K562 (cell line): ENCODE data around the gene CEBPE. TPM values are rescaled to one million over a fixed set of nuclear protein-coding genes. Genes with fewer than 3 reads are reported as not detected.

Experiments used
- CBX3 ChIP-seq, 2 experiments: IDR thresholded peaks; 1 replicate in 1 of 2; 2 replicates in 1 of 2; pipeline ENCODE4 v1.6.1; 2012; ENCODE audit warnings: inconsistent platforms in 2 of 2, low read length in 2 of 2, borderline replicate concordance in 1 of 2, control low read depth in 1 of 2
- ETV1 ChIP-seq: fragments of 450-650 bp; conservative IDR thresholded peaks from 2 replicates; pipeline ENCODE4 v1.6.1; 2016; ENCODE audit warnings: missing genetic modification characterization, control low read depth, low read depth, missing compliant biosample characterization
- FOXJ3 ChIP-seq: sonication (generic); formaldehyde crosslinking; IDR thresholded peaks from 2 replicates; pipeline ENCODE4 v1.4.0; 2020; ENCODE audit warnings: mild to moderate bottlenecking, missing genetic modification reagents
- HDAC3 ChIP-seq: fragments of 450-650 bp; IDR thresholded peaks from 2 replicates; pipeline ENCODE4 v1.6.1; 2018; ENCODE audit warnings: borderline replicate concordance, mild to moderate bottlenecking, moderate library complexity; ENCODE audit not compliant: partially characterized antibody
- HOXB6 ChIP-seq: fragments of 250-450 bp; sonication (Bioruptor Pico); IDR thresholded peaks from 2 replicates; pipeline ENCODE4 v1.5.1; 2022; ENCODE audit warnings: mild to moderate bottlenecking, borderline replicate concordance
- NFATC3 ChIP-seq: fragments of 450-650 bp; IDR thresholded peaks from 2 replicates; pipeline ENCODE4 v1.6.1; 2017; ENCODE audit warnings: mild to moderate bottlenecking
- NFIX ChIP-seq: fragments of 250-450 bp; sonication (Bioruptor Pico); IDR thresholded peaks from 2 replicates; pipeline ENCODE4 v1.4.0; 2020; ENCODE audit warnings: low read depth, mild to moderate bottlenecking, moderate library complexity
- SRSF9 ChIP-seq: fragments of 200-400 bp; formaldehyde crosslinking; IDR thresholded peaks from 2 replicates; pipeline ENCODE4 v1.6.1; 2017; ENCODE audit warnings: low read depth, low read length, borderline replicate concordance
- SUPT5H ChIP-seq: fragments of 450-650 bp; IDR thresholded peaks from 2 replicates; pipeline ENCODE4 v1.6.1; 2016
- TRIM28 ChIP-seq: fragments of 450-650 bp; IDR thresholded peaks from 2 replicates; pipeline ENCODE4 v1.6.1; 2017
- ZNF134 ChIP-seq: fragments of 250-450 bp; sonication (Bioruptor Pico); conservative IDR thresholded peaks from 2 replicates; pipeline ENCODE4 v1.4.0; 2020
- ZNF274 ChIP-seq: IDR thresholded peaks from 2 replicates; pipeline ENCODE4 v1.6.1; 2011; ENCODE audit warnings: low read depth, mild to moderate bottlenecking, low read length, moderate library complexity, borderline replicate concordance
- ZNF785 ChIP-seq: fragments of 250-450 bp; sonication (Bioruptor Pico); IDR thresholded peaks from 2 replicates; pipeline ENCODE4 v1.4.0; 2020; ENCODE audit warnings: mild to moderate bottlenecking
- polyA plus RNA-seq, 8 experiments: library from polyadenylated mRNA; depleted of rRNA in 4 of 8; stranded (reverse) in 5 of 8; unstranded in 3 of 8; fragments of >200 nt; fragmentation: Nextera tagmentation in 2 of 8; fragmentation: Illumina TruSeq in 1 of 8; extraction: Ambion mirVana in 2 of 8; extraction: Trizol in 1 of 8; gene quantifications; 2 replicates each; pipeline versions ENCODE4 v1.2.1 to v1.2.3, GENCODE V29; 2011 to 2014; ENCODE audit warnings: inconsistent platforms in 1 of 8, missing spikeins in 1 of 8
- total RNA-seq, 7 experiments: library from RNA; depleted of rRNA in 6 of 7; stranded (reverse); fragments of >200 nt in 6 of 7; fragmentation: Illumina TruSeq in 2 of 7; extraction: Trizol in 2 of 7; gene quantifications; 2 replicates each; pipeline versions ENCODE4 v1.2.1 to v1.2.3, GENCODE V29; 2011 to 2021; ENCODE audit warnings: low replicate concordance in 1 of 7
- TF ChIP-seq, protein P1 (sequence below): fragments of 200-800 bp; sonication (Bioruptor generic); IDR thresholded peaks from 2 replicates; pipeline ENCODE4 v1.6.1; 2017; ENCODE audit warnings: missing genetic modification characterization, missing compliant biosample characterization
- TF ChIP-seq, protein P2 (sequence below): fragments of 250-450 bp; sonication (Bioruptor Pico); IDR thresholded peaks from 2 replicates; pipeline ENCODE4 v1.8.0; 2022; ENCODE audit warnings: moderate library complexity, mild to moderate bottlenecking, inconsistent platforms
- TF ChIP-seq, protein P3 (sequence below): fragments of 450-650 bp; formaldehyde crosslinking; IDR thresholded peaks from 2 replicates; pipeline ENCODE4 v1.4.0; 2022; ENCODE audit warnings: missing genetic modification characterization
- TF ChIP-seq, protein P4 (sequence below): fragments of 450-650 bp; IDR thresholded peaks from one replicate; pipeline ENCODE4 v1.6.1; 2018; ENCODE audit warnings: mild to moderate bottlenecking, moderate library complexity; ENCODE audit not compliant: partially characterized antibody
- TF ChIP-seq, protein P5 (sequence below): fragments of 250-450 bp; sonication (Bioruptor Pico); IDR thresholded peaks from 2 replicates; pipeline ENCODE4 v1.8.0; 2022; ENCODE audit warnings: inconsistent platforms, mild to moderate bottlenecking, moderate library complexity, borderline replicate concordance
- TF ChIP-seq, protein P6 (sequence below): sonication (generic); formaldehyde crosslinking; IDR thresholded peaks from 2 replicates; pipeline ENCODE4 v1.8.1; 2023; ENCODE audit warnings: mild to moderate bottlenecking, missing genetic modification reagents

Gene CEBPE
- total and polyA plus RNA-seq, 9 of the 15 experiments (the other 6 are each of a cell fraction or from before 2014, with no cell fraction given): 0.09 to 0.15 (median 0.13) TPM; not detected in 6

DNA sequence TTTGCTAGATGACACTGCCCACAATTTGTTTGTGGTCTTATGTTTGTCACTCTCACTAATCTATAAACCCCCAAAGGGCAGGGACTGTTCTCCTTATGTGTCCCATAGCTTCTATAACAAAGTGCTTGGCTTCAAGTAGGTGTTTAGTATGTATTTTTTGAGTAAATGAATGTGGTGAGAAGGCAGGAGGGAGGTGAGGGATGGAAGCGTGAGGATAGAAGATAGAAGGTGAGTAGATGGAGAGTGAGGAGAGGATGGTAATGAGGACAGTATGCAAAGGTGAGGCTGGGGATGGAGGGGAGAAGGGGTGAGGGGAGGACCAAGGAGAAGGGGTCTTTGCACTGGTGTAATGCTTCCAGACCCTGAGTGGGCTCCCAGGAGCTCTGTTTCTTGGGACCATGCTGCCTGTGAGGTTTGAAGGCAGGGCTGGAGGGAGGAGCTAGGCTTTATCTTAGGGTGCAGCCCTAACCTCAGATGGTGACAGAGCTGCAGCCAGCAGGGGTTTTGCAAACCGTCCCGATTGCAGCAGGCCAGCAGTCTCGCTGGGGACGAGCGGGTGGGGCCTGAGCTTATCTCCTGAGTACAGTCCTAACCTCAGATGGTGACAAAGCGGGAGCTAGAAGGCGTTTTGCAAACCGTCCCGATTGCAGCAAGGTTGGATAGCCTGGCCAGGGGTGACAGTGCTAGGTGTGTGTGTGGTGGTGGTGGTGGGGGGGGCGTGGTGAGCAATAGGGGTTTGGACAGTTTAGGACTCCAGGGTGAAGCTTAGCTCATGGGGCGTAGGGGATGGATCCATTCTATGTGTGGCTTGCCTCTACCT lies 6.5 kb downstream of the CEBPE start (continued):
- TF ChIP-seq HDAC3 (peak; percentile 88), ZNF785 (CRISPR knock-in tag) (no peak), CBX3 (IDR thresholded peaks at IDR 0.05; ENCODE audit: borderline replicate concordance in 1 of 2, low read length in 2 of 2) (peak in 1 of 2 experiments; percentile 78; a peak in 1 of 3 replicates), NFATC3 (no peak), FOXJ3 (CRISPR knock-in tag) (no peak), ZNF134 (CRISPR knock-in tag) (0 out of 2 replicates have a peak, but pooled peaks have one; percentile 38), ZNF274 (peak; percentile 51; the same call in 1 of the 2 replicates), ETV1 (tag) (peak; percentile 41; the same call in 1 of the 2 replicates), HOXB6 (CRISPR knock-in tag) (no peak), SRSF9 (no peak), NFIX (CRISPR knock-in tag) (no peak), SUPT5H (no peak), TRIM28 (no peak; the same call in 1 of the 2 replicates)
- TF ChIP-seq, protein P1, sequence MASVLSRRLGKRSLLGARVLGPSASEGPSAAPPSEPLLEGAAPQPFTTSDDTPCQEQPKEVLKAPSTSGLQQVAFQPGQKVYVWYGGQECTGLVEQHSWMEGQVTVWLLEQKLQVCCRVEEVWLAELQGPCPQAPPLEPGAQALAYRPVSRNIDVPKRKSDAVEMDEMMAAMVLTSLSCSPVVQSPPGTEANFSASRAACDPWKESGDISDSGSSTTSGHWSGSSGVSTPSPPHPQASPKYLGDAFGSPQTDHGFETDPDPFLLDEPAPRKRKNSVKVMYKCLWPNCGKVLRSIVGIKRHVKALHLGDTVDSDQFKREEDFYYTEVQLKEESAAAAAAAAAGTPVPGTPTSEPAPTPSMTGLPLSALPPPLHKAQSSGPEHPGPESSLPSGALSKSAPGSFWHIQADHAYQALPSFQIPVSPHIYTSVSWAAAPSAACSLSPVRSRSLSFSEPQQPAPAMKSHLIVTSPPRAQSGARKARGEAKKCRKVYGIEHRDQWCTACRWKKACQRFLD (CRISPR knock-in tag): peak; percentile 94
- TF ChIP-seq, protein P2, sequence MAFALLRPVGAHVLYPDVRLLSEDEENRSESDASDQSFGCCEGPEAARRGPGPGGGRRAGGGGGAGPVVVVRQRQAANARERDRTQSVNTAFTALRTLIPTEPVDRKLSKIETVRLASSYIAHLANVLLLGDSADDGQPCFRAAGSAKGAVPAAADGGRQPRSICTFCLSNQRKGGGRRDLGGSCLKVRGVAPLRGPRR (CRISPR knock-in tag): no peak
- TF ChIP-seq, protein P3, sequence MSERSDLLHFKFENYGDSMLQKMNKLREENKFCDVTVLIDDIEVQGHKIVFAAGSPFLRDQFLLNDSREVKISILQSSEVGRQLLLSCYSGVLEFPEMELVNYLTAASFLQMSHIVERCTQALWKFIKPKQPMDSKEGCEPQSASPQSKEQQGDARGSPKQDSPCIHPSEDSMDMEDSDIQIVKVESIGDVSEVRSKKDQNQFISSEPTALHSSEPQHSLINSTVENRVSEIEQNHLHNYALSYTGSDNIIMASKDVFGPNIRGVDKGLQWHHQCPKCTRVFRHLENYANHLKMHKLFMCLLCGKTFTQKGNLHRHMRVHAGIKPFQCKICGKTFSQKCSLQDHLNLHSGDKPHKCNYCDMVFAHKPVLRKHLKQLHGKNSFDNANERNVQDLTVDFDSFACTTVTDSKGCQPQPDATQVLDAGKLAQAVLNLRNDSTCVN (CRISPR knock-in tag): peak; percentile 33; the same call in 1 of the 2 replicates
- TF ChIP-seq, protein P4, sequence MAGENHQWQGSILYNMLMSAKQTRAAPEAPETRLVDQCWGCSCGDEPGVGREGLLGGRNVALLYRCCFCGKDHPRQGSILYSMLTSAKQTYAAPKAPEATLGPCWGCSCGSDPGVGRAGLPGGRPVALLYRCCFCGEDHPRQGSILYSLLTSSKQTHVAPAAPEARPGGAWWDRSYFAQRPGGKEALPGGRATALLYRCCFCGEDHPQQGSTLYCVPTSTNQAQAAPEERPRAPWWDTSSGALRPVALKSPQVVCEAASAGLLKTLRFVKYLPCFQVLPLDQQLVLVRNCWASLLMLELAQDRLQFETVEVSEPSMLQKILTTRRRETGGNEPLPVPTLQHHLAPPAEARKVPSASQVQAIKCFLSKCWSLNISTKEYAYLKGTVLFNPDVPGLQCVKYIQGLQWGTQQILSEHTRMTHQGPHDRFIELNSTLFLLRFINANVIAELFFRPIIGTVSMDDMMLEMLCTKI: no peak
- TF ChIP-seq, protein P5, sequence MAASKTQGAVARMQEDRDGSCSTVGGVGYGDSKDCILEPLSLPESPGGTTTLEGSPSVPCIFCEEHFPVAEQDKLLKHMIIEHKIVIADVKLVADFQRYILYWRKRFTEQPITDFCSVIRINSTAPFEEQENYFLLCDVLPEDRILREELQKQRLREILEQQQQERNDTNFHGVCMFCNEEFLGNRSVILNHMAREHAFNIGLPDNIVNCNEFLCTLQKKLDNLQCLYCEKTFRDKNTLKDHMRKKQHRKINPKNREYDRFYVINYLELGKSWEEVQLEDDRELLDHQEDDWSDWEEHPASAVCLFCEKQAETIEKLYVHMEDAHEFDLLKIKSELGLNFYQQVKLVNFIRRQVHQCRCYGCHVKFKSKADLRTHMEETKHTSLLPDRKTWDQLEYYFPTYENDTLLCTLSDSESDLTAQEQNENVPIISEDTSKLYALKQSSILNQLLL (CRISPR knock-in tag): no peak
- TF ChIP-seq, protein P6, sequence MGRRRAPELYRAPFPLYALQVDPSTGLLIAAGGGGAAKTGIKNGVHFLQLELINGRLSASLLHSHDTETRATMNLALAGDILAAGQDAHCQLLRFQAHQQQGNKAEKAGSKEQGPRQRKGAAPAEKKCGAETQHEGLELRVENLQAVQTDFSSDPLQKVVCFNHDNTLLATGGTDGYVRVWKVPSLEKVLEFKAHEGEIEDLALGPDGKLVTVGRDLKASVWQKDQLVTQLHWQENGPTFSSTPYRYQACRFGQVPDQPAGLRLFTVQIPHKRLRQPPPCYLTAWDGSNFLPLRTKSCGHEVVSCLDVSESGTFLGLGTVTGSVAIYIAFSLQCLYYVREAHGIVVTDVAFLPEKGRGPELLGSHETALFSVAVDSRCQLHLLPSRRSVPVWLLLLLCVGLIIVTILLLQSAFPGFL (CRISPR knock-in tag): no peak
